ENCODE results near the gene UNK.

GRCh38 chr17:75834279-75834920 is 49.8 kb downstream of the UNK start:
- TF ChIP-seq EZH2 (IDR thresholded peaks at IDR 0.05; ENCODE audit: insufficient read depth, poor library complexity, severe bottlenecking) (no peak), EZH2phosphoT487 (IDR thresholded peaks at IDR 0.05; ENCODE audit: insufficient read depth, low read depth) (no peak)
